ENCODE data around the gene TAF11. TPM values are rescaled to one million over a fixed set of nuclear protein-coding genes. Genes with fewer than 3 reads are reported as not detected.

Gene TAF11
- total and polyA plus RNA-seq, 2 of the 8 experiments (the other 6 are each of a cell fraction or from before 2014, with no cell fraction given): 38.2 to 48.6 TPM

DNA sequence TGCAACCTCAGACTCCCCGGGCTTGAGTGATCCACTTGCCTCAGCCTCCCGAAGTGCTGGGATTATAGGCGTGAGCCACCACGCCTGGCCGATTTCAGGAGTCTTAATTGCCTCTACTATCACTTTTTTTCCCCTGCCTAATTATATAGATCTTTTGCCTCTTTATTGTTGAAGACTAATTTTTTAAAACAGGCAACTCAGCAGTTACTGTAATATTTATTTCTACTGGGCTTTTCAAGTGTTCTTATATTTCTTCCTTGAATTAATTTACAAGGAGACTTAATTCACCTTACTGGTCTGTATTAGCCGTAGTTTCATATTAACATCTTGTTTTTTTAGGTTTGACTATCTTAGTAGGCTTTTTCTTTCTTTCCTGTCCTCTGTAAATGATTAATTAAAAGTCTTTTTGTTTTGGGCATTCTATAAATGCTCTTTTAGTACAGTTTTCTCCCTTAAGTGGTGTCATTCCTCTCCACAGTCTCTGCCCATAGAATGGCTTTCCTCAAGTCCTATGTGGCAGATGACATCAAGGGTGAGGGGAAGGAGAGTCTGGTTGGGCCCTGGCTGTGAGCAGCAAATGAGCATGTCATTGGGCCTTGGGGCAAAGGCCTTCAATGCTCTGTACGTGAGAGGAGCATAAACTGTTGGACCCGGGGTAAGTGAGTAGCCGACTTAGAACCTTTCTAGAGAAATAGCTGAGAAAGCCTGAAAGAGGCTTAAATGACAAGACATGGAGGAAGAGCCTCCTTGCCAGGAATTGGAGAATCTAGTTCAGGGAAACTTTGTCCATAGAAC, 37.2 kb upstream of the TAF11 start:
- Histone ChIP-seq H3K4me3 (ENCODE audit: extremely low read depth in 1 of 4, insufficient read depth in 2 of 4, low read depth in 3 of 4, low read length in 4 of 4) (no peak overlapping the region), H2BK20ac (ENCODE audit: low read length) (no peak overlapping the region), H3K4ac (replicated peaks; ENCODE audit: insufficient read length, low read depth, low read length) (no peak overlapping the region), H3K79me1 (ENCODE audit: low read depth, low read length) (no peaks in the 10 kb centered on the region; the same call in 1 of the 2 replicates), H2AK5ac (ENCODE audit: low read depth, low read length) (no peak overlapping the region), H2AFZ (ENCODE audit: low read length) (no peak overlapping the region), H2BK15ac (ENCODE audit: low read length) (no peak overlapping the region), H4K20me1 (replicated peaks in 1 of 2; ENCODE audit: control insufficient read depth in 1 of 2, insufficient read depth in 2 of 2, low read length in 2 of 2) (peaks cover 16 to 24% of the 10 kb centered on the region in 2 experiments), H3K36me3 (ENCODE audit: control insufficient read depth in 2 of 4, insufficient read depth in 4 of 4, low read length in 3 of 4) (no peaks in the 10 kb centered on the region), H3K27ac (ENCODE audit: low read depth, low read length) (no peak overlapping the region), H2BK12ac (ENCODE audit: low read depth, low read length) (no peak overlapping the region), H4K91ac (replicated peaks; ENCODE audit: insufficient read length, low read length) (no peak overlapping the region), H2BK120ac (replicated peaks; ENCODE audit: low read depth, low read length) (no peak overlapping the region), H3K9ac (replicated peaks in 1 of 4; ENCODE audit: extremely low read depth in 1 of 4, low read depth in 3 of 4, low read length in 3 of 4) (no peak overlapping the region), H3K79me2 (ENCODE audit: control insufficient read depth in 1 of 2, insufficient read depth in 2 of 2, low read length in 2 of 2) (peaks cover 0 to 15% of the 10 kb centered on the region in 2 experiments; a peak in 2 of 4 replicates), H3K23me2 (ENCODE audit: low read depth, low read length) (peaks cover 3% of the 10 kb centered on the region; the same call in 1 of the 2 replicates), H3K14ac (ENCODE audit: insufficient read length) (no peak overlapping the region), H3K9me3 (ENCODE audit: insufficient read depth in 2 of 2, low read depth in 1 of 2, low read length in 1 of 2) (no peaks in the 10 kb centered on the region), H3K23ac (ENCODE audit: insufficient read length) (no peak overlapping the region), H3K56ac (replicated peaks; ENCODE audit: insufficient read length, low read depth, low read length) (no peak overlapping the region), H3K4me2 (ENCODE audit: insufficient read depth in 1 of 2, low read depth in 2 of 2, low read length in 2 of 2) (no peak overlapping the region), H3K4me1 (replicated peaks in 1 of 4; ENCODE audit: control insufficient read depth in 3 of 4, insufficient read depth in 4 of 4, low read length in 3 of 4) (peaks cover 0 to 13% (median 4%) of the 10 kb centered on the region in 4 experiments; a peak in 4 of 7 replicates), H3K18ac (ENCODE audit: extremely low read depth, low read length) (no peak overlapping the region), H2BK5ac (ENCODE audit: low read depth, low read length) (no peak overlapping the region), H3K27me3 (replicated peaks in 1 of 4; ENCODE audit: control insufficient read depth in 3 of 4, extremely low read depth in 1 of 4, insufficient read depth in 3 of 4, low read length in 3 of 4) (no peaks in the 10 kb centered on the region; a peak in 1 of 7 replicates), H4K8ac (ENCODE audit: extremely low read depth, insufficient read depth, low read length) (no peak overlapping the region), H4K5ac (ENCODE audit: insufficient read length, low read depth, low read length) (no peak overlapping the region)
- no peak for DNase-seq (ENCODE audit: low read depth in 1 of 2, low spot score in 2 of 2)
- FAIRE-seq: no peak
- ChIA-PET POLR2A (ENCODE audit: partially characterized antibody) (no interaction called here), CTCF (ENCODE audit: partially characterized antibody) (no interaction called here)
- 86% methylated on average over 9 of the region's 9 CpGs; no CpG with 5 or more reads in 1 of the 2 experiments for WGBS, 2 experiments (ENCODE audit: extremely low coverage in 1 of 2, insufficient coverage in 1 of 2, insufficient read length in 1 of 2, insufficient replicate concordance in 2 of 2, low coverage in 1 of 2, low lambda C conversion rate in 2 of 2, missing lambda C conversion rate in 1 of 2)
- TF ChIP-seq SIRT6 (IDR thresholded peaks at IDR 0.05; ENCODE audit: low read length) (no peak), CBX8 (IDR thresholded peaks at IDR 0.05; ENCODE audit: borderline replicate concordance, low read depth, low read length) (no peak), TAF1 (IDR thresholded peaks at IDR 0.05; ENCODE audit: low read depth, low read length) (no peak), BACH1 (IDR thresholded peaks at IDR 0.05; ENCODE audit: low read length) (no peak), ZNF274 (IDR thresholded peaks at IDR 0.05; ENCODE audit: borderline replicate concordance, extremely low read depth, low read length) (no peak), HDAC2 (IDR thresholded peaks at IDR 0.05; ENCODE audit: borderline replicate concordance in 1 of 2, low read depth in 2 of 2, low read length in 2 of 2) (no peak), TCF12 (IDR thresholded peaks at IDR 0.05; ENCODE audit: low read depth, low read length) (no peak), SRF (IDR thresholded peaks at IDR 0.05; ENCODE audit: low read depth, low read length) (no peak), POLR2A (IDR thresholded peaks at IDR 0.05; ENCODE audit: control extremely low read depth in 1 of 2, low read depth in 2 of 2, low read length in 2 of 2) (no peak), SAP30 (IDR thresholded peaks at IDR 0.05; ENCODE audit: insufficient read depth, insufficient replicate concordance, low read length) (no peak), RBBP5 (IDR thresholded peaks at IDR 0.05; ENCODE audit: borderline replicate concordance, low read depth, low read length) (no peak), KDM4A (IDR thresholded peaks at IDR 0.05; ENCODE audit: low read depth, low read length, severe bottlenecking) (no peak), NANOG (IDR thresholded peaks at IDR 0.05; ENCODE audit: insufficient read depth, low read depth, low read length, poor library complexity, severe bottlenecking) (no peak)
